GM20000 (cell line): ENCODE data around the gene LILRA5.
A peak's percentile ranks its signal among the peaks of the same experiment; 100 is the strongest.
"Not testable (repeated sequence)": the region's sequence is repeated elsewhere in the genome, so short reads cannot be mapped to it uniquely, and the experiment has no call there.

Experiments
- DNase-seq: peaks from one replicate; pipeline ENCODE4 v3.0.0; 2012; ENCODE audit warnings: low spot score
- CTCF ChIP-seq: IDR thresholded peaks from 2 replicates; pipeline ENCODE4 v1.5.1; 2012; ENCODE audit warnings: mild to moderate bottlenecking, control low read depth; ENCODE audit errors: extremely low read depth, missing control alignments

The LILRA5 gene

GRCh38 chr19:54312436-54313377, at the start of gene LILRA5:
Gene LILRA5, minus strand, starts transcription at chr19:54313166. Its CDS starts 147 bp downstream, at chr19:54313019.
- no peak for TF ChIP-seq CTCF
- DNase-seq, result no peak

GRCh38 chr19:54361680-54362422, 48.9 kb upstream of the LILRA5 start:
- not testable (repeated sequence) for DNase-seq

- peak; percentile 33 for TF ChIP-seq CTCF
- not testable (repeated sequence) for DNase-seq
Observed at GRCh38 chr19:54359149-54359820, 46.3 kb upstream of the LILRA5 start.

- TF ChIP-seq CTCF, result no peak
- DNase-seq, result no peak
Observed at GRCh38 chr19:54357381-54357780, 44.4 kb upstream of the LILRA5 start.

- no peak for DNase-seq
- no peak for TF ChIP-seq CTCF
Observed at GRCh38 chr19:54356444-54357056, 43.6 kb upstream of the LILRA5 start.

GRCh38 chr19:54355675-54356074, 42.7 kb upstream of the LILRA5 start:
- no peak for TF ChIP-seq CTCF
- no peak for DNase-seq

- TF ChIP-seq CTCF, result no peak
- no peak for DNase-seq
Observed at GRCh38 chr19:54354761-54355160, 41.8 kb upstream of the LILRA5 start.
